Measurements from ENCODE around the gene TEP1. TPM values are rescaled to one million over a fixed set of nuclear protein-coding genes. Genes with fewer than 3 reads are reported as not detected.

Gene TEP1
- total and polyA plus RNA-seq, 10 of the 15 experiments (the other 5 are each of a cell fraction or from before 2014, with no cell fraction given), result 3.3 to 29.7 (median 16.8) TPM

DNA sequence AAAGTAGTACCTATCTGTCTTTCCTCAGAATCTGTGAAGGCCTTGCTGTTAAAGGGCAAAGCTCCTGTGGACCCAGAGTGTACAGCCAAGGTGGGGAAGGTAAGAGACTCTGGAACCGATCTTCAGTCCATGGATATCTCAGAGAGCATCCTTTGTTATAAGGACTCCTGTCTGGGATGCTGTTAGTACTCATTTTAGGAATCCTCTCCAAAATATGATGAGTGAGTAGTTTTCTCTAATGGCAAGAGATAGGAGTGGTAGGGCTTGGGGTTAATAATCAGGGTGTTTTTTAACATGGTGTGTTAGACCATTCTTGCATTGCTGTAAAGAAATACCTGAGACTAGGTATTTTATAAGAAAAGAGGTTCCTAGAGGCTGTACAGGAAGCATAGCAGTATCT, 67.9 kb downstream of the TEP1 start:
- H3K79me2 ChIP-seq (ENCODE audit: control insufficient read depth, insufficient read depth, low read length), result peaks cover 10% of the 10 kb centered on the region
- no peaks in the 10 kb centered on the region for H3K9me3 ChIP-seq (replicated peaks; ENCODE audit: control insufficient read depth, insufficient read depth, low read length)
- H2AFZ ChIP-seq (ENCODE audit: control insufficient read depth, low read depth, low read length), result no peak overlapping the region
- no TSS peak for BruUV-seq (replicated peaks)
- intact Hi-C loops (cut with micrococcal nuclease; ENCODE audit: unreplicated experiment), result no loop called here
- no peak overlapping the region for H3K4me3 ChIP-seq
- in situ Hi-C loops (cut with MboI), result no loop called here
- TF ChIP-seq POU2F2 (IDR thresholded peaks at IDR 0.05; ENCODE audit: borderline replicate concordance, low read depth, low read length) (no peak), BHLHE40 (IDR thresholded peaks at IDR 0.05; ENCODE audit: borderline replicate concordance in 1 of 2, low read depth in 2 of 2, low read length in 1 of 2) (no peak), SMAD5 (IDR thresholded peaks at IDR 0.05; ENCODE audit: low read depth) (no peak), ZSCAN29 (IDR thresholded peaks at IDR 0.05) (no peak), RAD51 (IDR thresholded peaks at IDR 0.05) (no peak)
- ChIA-PET POLR2A (no interaction called here), CTCF (interaction anchor here (1.1 to 5.1 kb wide), 3 partner anchors 11 to 18 kb away, joined by 3 to 61 read pairs (median 3); no protein-coding TSS in a partner anchor), SMC1A (ENCODE audit: uncharacterized antibody, unreplicated experiment) (interaction anchor here (6.3 kb wide), 1 partner anchor 17 kb away, joined by 65 read pairs; no protein-coding TSS in a partner anchor), RAD21 (ENCODE audit: unreplicated experiment) (interaction anchor here (4.1 kb wide), 1 partner anchor 263 kb away, joined by 28 read pairs; no protein-coding TSS in a partner anchor)
- H3K36me3 ChIP-seq (ENCODE audit: control insufficient read depth in 2 of 2, insufficient read depth in 2 of 2, low read length in 1 of 2), result peaks cover 1 to 10% of the 10 kb centered on the region in 2 experiments; a peak in 2 of 4 replicates
- ATAC-seq (no peak), DNase-seq (ENCODE audit: low read depth, low spot score) (no peak), FAIRE-seq (no peak)
- H3K27ac ChIP-seq (ENCODE audit: control insufficient read depth, insufficient read depth), result no peak overlapping the region
- H3K27me3 ChIP-seq (replicated peaks in 1 of 2; ENCODE audit: control insufficient read depth in 2 of 2, insufficient read depth in 2 of 2, low read length in 1 of 2), result no peaks in the 10 kb centered on the region
- no peaks in the 10 kb centered on the region for H4K20me1 ChIP-seq (ENCODE audit: control insufficient read depth, insufficient read depth)
- 100% methylated on average over 1 of the region's 1 CpG for WGBS (ENCODE audit: insufficient coverage, insufficient replicate concordance, low lambda C conversion rate, missing lambda C conversion rate)
- H3K9ac ChIP-seq (ENCODE audit: control insufficient read depth, insufficient read depth, low read length), result no peak overlapping the region
- H3K4me2 ChIP-seq (ENCODE audit: control insufficient read depth, insufficient read depth), result no peak overlapping the region
- no peaks in the 10 kb centered on the region for H3K4me1 ChIP-seq (ENCODE audit: control insufficient read depth, insufficient read depth, low read length)

DNA sequence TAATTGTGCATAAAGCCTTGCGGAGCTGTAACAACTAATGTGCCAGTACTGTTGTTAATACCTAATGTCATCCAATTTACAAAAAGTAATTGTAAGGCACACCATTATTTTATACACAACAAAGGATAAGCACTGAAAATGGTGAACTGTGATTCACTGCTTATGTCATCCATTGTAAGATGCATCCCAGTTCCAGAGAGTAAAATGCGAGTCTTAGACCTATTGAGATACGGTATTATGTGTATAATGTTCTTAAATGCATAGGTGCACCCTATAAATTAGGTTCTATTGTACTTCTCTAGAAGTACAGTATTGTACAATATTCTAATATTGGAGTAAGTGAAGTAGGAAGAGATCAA, 69.5 kb downstream of the TEP1 start:
- H3K4me3 ChIP-seq, result peak overlapping the region; percentile 81
- H3K36me3 ChIP-seq (ENCODE audit: control insufficient read depth in 2 of 2, insufficient read depth in 2 of 2, low read length in 1 of 2), result peaks cover under 1 to 10% of the 10 kb centered on the region in 2 experiments; a peak in 2 of 4 replicates
- TF ChIP-seq SMARCA5 (IDR thresholded peaks at IDR 0.05), result 0 out of 2 replicates have a peak, but pooled peaks have one; percentile 16
- TF ChIP-seq NBN (IDR thresholded peaks at IDR 0.05), result no peak
- TF ChIP-seq BACH1 (IDR thresholded peaks at IDR 0.05; ENCODE audit: borderline replicate concordance), result 0 out of 2 replicates have a peak, but pooled peaks have one; percentile 13
- RAD21 ChIA-PET (ENCODE audit: unreplicated experiment), result interaction anchor here (0.6 to 4.1 kb wide), 19 partner anchors 9 to 342 kb away, joined by 3 to 55 read pairs (median 6); partner anchors contain the start of genes APEX1, CCNB1IP1, OSGEP and PIP4P1
- DNase-seq (ENCODE audit: low read depth, low spot score) (no peak), ATAC-seq (no peak), FAIRE-seq (peak; percentile 7)
- H4K20me1 ChIP-seq (ENCODE audit: control insufficient read depth, insufficient read depth), result no peaks in the 10 kb centered on the region
- no peaks in the 10 kb centered on the region for H3K27me3 ChIP-seq (replicated peaks in 1 of 2; ENCODE audit: control insufficient read depth in 2 of 2, insufficient read depth in 2 of 2, low read length in 1 of 2)
- no peaks in the 10 kb centered on the region for H3K9me3 ChIP-seq (replicated peaks; ENCODE audit: control insufficient read depth, insufficient read depth, low read length)
- 0% methylated on average over 3 of the region's 3 CpGs for WGBS (ENCODE audit: insufficient coverage, insufficient replicate concordance, low lambda C conversion rate, missing lambda C conversion rate)
- TSS peak; percentile 77 for BruUV-seq (replicated peaks)
- H3K79me2 ChIP-seq (ENCODE audit: control insufficient read depth, insufficient read depth, low read length), result peaks cover 10% of the 10 kb centered on the region
- intact Hi-C loops (cut with micrococcal nuclease; ENCODE audit: unreplicated experiment), result loop anchor here (1.0 to 5.0 kb wide), 7 partner anchors 68 to 758 kb away; partner anchors contain the start of genes APEX1, PIP4P1, TEP1 and TMEM253
- SMC1A ChIA-PET (ENCODE audit: uncharacterized antibody, unreplicated experiment), result interaction anchor here (1.1 to 6.3 kb wide), 11 partner anchors 11 to 337 kb away, joined by 3 to 65 read pairs (median 9); partner anchors contain the start of genes APEX1, CCNB1IP1 and PIP4P1
- H3K4me2 ChIP-seq (ENCODE audit: control insufficient read depth, insufficient read depth), result peak overlapping the region; percentile 86
- in situ Hi-C loops (cut with MboI), result no loop called here
- no peaks in the 10 kb centered on the region for H3K4me1 ChIP-seq (ENCODE audit: control insufficient read depth, insufficient read depth, low read length)
- peak overlapping the region; percentile 89 for H3K27ac ChIP-seq (ENCODE audit: control insufficient read depth, insufficient read depth)
- peak overlapping the region; percentile 94 for H3K9ac ChIP-seq (ENCODE audit: control insufficient read depth, insufficient read depth, low read length)
- H2AFZ ChIP-seq (ENCODE audit: control insufficient read depth, low read depth, low read length), result peak overlapping the region; percentile 86
- POLR2A ChIA-PET, result interaction anchor here (0.7 to 4.7 kb wide), 9 partner anchors 11 to 338 kb away, joined by 3 to 96 read pairs (median 14); partner anchors contain the start of genes APEX1, CCNB1IP1, OSGEP and PIP4P1
- CTCF ChIA-PET, result interaction anchor here (0.8 to 5.1 kb wide), 13 partner anchors 8 to 340 kb away, joined by 3 to 62 read pairs (median 5); partner anchors contain the start of genes CCNB1IP1 and TEP1
